Stromal cell of bone marrow (primary cell): ENCODE measurements around the gene PHACTR2.
A peak's percentile ranks its signal among the peaks of the same experiment; 100 is the strongest.

ENCODE experiments used
- DNase-seq: peaks from one replicate; pipeline ENCODE4 v3.0.0-alpha.2; 2012; ENCODE audit warnings: low read depth

Gene PHACTR2

DNA sequence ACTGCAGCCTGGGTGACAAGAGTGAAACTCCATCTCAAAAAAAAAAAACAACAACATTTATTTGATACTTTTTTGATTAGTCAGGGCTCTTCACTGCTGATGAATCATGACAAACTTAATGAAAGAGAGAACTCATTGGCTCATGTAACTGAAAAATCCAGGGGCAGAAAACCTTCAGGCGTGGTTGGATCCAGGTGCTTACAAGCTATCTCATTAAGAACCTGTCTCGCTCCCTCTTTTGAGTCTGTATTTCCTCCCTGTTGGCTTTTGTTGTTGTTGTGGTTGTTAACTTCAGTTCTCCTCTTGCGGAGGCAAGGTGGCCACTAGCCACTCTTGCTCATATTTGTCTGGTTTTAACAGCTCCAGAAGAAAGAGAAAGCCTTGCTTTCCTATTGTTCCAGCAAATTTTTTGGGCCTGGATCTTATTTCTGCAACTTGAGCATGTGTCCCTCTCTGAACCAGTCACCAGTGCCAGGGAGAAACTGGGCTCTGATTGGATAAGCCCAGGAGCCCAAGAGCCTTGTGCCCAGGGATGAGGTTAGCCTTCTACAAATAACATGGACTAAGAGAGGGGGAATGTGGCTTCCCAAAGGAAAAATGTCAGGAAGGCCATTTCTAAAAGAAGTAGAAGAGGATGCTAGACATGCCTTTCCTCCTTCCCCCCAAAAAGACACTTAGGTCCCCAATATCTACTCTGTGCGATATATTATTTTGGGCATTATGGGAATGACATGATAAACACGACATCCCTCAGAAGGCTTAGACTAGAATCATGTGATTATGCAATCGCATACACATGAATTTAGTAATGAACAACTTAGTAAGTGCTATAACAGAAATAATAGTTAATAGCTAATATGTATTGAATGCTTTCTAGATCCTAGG lies 64.5 kb downstream of the PHACTR2 start:
- DNase-seq, result no peak

DNA sequence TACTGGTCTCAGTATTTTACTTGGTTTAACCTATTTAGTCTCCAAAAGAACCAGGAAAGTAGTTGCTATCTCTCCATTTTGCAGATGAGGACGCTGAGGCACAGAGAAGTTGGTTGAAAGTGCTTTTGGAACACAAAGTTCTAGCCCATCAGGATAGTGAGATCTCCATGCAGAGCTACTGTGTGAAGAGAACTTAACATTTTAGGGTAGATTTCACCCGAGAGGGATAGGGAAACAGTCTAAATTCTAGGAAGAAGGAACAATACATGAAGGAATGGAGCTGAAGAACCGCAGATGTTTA lies 65.1 kb downstream of the PHACTR2 start:
- DNase-seq, result no peak

DNA sequence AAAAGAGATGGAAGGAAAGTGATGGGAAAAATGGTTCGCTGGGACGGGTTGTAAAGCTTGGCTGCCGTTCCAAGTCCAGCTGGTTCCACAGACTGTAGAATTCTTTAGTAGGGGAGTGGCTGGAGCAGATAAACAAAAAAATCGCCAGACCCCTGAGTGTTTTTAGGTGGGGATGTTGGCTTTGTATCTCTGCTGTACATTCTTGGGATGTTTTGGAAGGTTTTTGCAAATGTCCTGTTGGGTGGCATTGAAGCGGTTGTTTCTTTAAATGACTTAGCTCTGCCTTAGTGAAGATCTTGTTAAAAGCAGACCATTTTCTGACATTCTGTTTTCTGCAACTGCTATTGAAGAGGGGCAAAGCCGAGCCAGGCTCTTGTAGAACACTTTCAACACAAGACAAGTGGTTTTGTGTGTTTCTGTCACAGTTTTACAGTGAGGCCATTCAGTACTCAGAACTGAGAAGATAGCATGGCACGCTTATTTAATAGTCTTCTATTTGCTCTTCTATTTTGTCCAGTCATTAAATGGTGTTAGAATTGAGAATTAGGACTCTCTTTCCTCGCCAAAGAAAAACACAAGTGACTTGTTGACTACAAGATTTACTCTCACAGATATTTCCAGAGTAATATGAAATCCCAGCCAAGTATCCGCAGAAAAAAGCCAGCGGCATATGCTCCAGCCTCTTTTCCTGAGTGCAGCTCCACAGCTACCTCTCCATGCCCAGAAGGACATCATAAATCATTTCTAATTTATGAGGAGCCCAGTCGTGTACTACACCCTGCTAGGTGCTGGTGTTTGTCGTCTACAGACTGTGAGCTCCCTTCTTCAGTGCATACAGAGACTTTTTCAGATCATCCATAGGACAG lies 65.8 kb downstream of the PHACTR2 start:
- no peak for DNase-seq

DNA sequence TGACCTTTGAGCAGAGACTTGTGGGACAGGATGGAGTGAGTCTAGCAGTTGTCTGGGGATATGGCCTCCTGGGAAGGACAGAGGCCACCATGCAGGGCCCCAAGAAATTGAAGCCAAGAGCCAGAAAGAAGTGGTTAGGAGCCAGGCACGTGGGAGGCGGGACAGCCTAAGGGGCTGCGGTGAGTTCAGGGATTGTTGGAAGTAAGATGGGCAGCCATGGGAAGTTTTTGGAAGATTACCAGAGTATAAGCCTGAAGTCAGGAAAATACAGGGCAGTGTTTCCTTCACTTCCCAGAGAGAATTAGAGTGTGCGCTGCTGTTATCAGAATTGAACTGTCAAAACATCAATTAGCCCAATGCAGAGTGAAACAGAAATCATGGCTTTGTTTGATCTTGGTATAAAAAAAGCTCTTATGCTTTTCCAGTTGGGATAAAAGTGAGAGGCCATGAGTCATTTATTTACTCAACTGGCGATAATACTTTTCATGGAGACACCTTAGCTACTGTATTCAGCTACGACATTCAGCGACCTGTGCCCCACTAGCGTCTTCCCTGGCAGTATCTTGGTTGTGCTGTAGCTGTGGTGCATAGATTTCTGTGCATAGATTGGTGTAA lies 66.9 kb downstream of the PHACTR2 start:
- DNase-seq, result no peak

DNA sequence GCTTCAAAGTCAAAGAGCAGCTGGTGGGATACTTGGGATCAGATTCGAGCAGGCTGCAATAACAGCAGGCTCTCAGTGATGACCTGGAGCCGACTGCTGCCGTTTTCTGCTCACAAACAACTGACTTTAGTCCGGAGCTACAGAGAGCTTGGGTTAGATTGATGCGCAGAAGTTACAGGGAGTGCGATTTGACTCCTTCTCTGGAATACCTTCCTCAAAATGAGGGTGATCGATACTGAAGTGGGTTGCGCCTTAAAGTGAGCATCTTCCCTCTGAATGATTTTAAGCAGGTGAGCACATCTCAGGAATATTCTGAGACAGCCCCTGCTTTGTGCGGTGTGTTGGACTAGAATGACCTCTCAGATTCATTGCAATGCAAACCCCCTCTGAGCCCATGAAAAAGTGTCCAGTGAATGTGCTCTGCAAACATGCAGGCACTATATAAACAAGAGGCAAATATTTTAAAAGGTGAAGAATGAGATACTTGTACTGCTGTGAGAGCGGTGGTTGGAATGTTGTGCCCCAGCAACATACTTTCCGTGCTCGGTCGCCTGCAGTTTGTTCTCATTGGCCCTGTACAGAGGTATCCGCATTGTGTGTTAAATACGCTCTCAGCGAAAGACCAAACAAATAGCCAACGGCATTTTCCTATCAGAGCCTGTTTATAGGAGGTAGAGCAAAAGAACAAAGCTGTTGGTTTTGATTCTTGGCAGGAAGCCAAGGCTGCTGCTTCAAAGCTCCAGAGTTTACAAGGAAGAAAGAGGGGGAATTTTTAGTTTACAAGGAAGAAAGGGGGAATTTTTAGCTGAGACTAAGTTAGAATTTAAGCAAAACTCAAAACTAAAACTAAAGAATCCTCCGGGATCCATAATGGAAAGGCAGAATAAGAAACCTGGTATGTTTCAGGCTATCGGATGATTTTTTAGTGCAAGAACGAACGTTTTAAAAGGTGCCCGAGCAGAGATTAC lies 67.7 kb downstream of the PHACTR2 start:
- DNase-seq, result no peak

DNA sequence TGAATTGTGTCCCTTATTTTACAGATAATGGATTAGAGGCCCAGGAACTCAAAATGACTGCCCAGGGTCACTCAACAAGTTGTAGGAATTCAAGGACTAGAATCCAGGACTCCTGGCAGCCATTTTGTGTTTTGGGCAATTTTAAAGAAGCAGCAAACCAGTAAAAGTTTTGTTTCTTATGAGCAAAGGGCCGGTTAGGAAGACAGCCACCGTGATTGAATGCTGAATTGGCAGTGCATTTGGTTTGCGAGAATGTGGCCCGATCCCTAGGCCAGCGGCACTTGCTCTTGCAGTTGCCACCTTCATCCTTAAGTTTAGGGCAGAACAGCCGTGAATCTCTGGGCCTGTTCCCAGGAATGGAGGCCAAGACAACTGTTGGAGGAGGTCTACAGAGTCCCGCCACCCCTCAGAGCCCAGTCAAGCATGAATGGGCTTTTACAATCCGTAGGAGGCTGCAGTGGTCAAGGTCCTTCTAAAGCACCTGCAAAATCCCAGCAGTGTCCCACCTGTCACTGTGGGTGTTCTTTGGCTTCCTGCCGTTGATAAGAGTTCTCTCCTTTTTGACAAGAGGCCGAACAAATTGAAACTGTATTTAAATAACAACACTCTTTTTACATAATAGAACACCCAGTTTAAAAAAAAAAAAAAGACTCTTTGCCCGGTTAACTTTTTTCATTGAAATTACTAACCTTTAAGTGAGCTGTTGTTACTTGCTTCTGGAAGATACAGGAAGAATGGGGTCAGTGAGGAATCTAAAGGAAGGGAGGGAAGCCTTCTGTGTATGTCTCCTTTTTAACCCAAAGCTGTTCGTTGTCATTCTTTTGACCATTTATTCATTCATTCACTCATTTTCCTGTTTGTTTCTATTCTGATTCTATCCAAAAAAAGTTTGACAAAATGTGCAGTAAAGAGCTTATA lies 68.7 kb downstream of the PHACTR2 start:
- DNase-seq, result no peak

DNA sequence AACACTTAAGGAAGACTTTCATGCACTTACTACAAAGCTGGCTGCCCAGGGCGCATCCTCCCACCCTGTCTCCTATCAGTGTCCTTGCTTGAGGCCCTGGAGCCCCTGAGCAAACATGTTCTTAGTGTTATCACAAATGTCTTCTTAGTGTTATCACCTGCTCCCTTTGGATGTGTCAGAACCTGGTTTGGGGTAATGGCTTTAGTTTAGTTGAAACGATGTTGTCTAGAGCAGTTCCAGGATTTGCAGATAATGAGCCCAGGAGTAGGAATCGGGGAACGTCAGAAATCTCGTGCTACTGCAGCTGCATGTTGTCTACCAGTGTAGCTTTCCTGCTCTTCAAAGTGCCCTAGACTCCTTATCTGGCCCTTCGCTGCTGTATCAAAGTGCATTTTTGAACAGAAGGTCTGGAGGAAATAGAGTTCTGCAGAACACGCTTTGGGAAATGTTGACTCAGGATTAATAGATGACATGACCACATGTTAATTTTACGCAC lies 69.6 kb downstream of the PHACTR2 start:
- DNase-seq, result no peak

DNA sequence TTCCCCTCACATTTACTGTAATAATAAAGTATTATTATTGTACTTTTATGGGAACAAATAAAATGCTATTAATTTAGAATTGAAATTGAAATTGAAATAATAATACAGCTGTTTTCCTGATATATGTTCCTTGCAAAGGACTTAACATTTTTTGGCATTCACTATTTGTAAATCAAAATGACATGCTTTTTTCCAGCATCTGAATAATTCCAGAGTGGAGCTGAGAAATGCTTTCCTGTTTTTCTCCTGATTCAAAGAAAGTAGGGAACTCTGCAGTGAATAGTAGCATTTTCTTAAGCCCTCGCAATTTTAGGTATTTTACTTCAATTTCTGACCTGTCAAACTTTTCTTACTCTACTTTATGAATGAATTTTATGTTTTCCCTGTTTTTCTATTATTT lies 72.1 kb downstream of the PHACTR2 start:
- DNase-seq, result no peak

DNA sequence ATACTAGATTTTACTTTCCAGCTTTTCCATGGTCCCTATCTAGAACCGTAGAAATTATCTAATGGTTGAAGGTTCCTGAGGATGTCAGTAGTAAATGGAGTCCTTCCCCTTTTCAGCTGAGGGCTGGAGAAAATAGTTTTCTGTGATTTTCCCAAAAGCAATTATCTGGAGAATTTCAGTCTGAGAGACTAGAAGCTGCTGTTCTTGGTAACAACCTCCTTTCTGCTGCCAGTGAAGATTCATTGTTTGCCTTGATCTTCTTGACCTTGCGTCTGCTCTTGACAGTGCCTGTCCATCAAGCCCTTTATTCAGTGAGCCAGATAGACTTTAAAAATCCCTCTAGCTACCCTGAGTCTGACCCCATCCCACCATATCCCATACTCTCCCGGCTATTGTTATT lies 73.1 kb downstream of the PHACTR2 start:
- DNase-seq, result no peak

DNA sequence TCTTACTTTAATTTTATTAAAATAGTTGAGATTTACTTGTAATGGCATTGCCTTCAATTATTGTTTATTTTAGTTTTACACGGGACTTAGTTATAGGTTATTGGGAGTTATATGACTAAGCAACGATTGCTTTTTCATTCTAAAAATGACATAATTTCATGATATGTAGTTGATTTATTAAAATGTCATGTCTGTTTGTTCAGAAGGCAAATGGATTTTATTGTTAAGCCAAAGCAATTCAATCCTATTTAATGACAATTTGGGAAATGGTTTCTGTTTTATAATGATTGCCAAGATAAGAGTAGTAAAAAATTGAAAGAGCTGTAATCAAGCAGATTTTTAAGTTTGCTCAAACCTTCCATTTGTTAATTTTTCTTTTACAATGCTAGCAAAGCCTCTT lies 74.7 kb downstream of the PHACTR2 start:
- DNase-seq, result no peak

DNA sequence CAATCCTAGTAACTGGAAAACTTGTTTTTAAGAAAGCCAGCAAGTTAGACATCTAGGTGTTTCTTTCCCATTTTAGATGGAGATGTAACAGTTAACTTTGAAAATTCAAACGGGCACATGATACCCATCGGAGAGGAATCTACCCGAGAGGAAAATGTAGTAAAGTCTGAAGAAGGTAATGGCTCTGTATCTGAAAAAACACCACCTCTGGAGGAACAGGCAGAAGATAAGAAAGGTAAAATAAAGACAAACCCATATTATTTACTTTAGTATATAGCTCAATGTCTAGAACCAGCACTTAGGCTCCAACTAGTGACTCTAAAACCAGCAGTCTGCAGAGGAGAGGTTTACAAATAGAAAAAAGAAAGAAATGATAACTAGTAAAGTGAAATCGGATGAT lies 75.9 kb downstream of the PHACTR2 start:
- no peak for DNase-seq

DNA sequence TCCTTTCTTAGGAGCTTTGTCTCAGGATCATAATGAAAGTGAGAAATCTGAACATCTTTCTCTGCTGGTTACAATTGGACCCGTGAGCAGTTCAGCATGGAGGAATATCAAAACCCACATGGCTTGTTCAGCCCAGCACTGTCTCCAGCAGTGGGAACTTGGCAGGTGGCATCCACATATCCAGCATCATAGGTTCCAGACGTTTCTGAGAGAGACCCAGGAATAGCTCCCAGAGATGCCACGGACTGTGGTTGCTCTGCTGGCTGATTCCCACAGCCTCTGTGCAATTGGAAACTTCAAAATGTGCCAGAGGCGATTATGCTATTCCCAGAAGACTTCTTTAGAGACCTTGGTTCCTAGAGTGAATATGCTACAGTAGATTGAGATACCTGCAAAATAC lies 76.4 kb downstream of the PHACTR2 start:
- DNase-seq, result no peak

DNA sequence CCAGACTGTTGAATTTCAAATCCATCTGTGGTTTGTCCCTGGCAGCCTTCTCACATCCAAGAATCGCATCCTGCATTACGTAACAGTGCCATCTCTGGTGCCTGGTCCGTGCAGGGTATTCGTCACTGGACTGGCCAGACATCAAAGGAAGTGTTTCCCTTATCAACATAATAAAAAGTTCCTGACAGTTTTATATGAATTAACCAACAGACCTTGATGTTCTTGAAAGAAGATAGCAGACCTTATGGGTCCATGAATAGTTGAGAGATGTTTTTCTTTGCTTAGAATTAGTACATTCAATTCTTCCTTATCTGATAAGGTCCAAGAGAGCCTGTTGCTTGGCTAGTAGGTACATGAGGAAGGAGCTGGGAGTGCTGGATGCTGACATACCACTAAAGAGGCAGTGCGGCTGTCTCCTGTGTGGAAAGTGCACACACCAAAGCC lies 77.6 kb downstream of the PHACTR2 start:
- no peak for DNase-seq

DNA sequence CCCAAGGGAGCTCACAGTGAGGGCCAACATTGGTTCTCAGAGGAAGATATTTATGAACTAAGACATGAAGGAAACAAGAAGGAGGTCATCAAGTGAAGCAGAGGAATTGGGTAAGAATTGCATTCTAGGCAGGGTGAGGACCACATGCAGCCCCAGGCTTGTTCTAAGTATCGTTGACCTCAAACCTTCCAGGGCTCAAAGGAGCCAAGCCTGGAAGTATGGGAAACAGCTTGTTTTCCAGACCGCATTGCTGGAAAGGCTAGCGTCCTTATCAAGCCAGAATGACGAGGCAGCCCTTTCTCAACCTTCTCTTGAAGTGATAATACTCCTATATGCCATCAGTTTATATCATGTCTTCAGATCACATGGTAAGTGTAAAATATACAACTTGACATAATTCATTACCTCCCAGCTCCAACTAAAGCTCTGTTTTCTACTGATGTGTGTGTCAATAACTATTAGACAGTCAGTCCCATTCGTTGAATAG lies 79.6 kb downstream of the PHACTR2 start:
- no peak for DNase-seq

DNA sequence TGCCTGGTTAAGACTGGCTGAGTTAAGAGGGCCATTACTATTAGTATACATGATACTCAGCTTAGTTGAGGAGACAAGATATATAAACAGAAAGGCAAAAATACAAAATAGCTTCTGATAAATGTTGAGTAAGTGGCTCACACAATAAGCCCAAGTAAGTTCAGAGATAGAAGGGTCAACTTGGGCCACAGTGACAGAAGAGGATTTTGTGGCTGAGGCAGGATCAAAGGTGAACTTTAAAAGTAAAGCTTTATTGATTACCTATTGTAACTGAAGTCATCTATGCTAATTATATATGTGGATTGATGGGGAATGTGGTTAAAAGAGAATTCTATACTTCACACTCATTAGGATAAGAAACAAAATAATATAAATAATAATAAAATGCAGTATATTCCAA lies 80.8 kb downstream of the PHACTR2 start:
- no peak for DNase-seq

DNA sequence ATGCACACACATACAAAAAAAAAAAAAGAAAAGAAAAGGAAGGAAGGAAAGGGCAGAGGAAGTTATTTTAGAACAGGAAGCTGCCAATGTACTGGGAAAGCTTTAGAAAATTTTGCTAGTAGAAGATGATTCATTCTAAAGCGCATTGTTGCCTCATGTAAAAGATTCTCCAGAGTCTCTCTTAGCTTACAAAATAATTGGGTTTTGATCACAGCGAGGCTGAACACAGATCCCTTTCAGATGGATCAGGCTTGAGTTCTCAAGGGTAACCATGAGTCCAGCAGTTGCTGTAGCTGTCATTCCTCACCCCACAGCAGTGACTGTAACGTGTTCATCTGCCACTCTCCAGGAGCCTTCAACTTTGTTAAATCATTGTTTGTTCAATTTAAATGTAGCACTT lies 81.9 kb downstream of the PHACTR2 start:
- DNase-seq, result peak; percentile 29

DNA sequence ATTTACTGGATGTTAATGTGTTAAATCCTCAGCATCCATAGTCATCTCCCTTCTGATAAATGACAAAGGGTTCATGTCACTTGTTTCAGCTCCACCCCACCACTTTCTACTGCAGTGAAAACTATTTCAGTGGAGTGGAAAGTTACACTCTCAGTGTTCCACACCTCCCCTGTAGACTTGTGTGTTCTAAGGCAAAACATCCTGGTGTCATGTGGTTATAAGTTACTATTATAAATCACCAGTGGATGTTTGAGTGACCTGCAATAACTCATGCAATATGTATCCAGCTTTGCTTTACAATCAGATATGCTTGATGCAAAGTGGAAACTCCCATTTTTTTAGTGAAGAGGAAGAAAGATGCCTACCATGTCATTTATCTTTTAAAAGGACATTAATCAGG lies 83.3 kb downstream of the PHACTR2 start:
- no peak for DNase-seq

DNA sequence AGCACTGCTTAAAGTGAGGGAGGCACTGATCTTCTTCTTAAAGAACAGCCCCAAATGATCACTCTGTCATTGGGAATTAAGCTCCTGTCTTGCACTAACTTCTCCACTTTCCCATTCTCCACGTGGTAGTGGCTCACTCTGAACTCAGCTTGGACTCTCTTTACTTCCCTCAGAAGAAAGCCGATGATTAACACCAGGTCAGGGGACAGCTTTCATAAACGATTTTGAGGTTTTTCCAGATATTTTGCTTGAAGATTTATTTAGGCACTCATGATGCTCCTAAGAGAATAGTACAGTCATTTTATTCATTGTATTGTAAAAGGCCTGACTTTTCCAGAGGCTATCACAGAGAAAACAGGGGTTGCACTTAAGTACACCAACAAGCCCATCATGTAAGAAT lies 84.4 kb downstream of the PHACTR2 start:
- DNase-seq, result peak; percentile 51

DNA sequence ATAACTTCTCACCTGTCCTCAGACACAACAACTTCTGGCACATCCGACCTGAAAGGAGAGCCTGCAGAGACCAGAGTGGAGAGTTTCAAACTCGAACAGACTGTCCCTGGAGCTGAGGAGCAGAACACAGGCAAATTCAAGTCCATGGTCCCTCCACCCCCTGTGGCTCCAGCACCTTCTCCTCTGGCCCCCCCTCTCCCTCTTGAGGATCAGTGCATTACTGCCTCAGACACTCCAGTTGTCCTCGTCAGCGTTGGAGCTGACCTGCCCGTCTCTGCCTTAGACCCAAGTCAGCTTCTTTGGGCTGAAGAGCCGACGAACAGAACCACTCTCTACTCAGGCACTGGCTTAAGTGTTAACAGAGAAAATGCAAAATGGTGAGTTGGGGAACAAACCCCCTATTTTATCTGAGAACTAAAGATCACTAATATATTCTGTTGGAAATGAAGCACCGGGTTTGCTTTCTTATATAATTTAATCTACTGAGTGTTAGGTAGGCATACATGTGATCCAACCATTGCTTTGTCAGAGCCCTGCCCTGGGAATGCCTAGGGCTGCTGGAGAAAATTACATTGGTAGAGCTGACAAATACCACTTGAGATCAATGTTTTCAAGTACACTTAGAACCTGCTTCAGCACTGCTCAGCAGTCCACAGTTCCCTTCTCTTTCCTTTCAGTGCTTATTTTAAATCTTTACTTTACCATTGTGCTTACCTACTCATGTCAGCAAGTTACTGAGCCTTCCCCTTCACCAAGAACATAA lies 87.8 kb downstream of the PHACTR2 start:
- DNase-seq, result no peak

DNA sequence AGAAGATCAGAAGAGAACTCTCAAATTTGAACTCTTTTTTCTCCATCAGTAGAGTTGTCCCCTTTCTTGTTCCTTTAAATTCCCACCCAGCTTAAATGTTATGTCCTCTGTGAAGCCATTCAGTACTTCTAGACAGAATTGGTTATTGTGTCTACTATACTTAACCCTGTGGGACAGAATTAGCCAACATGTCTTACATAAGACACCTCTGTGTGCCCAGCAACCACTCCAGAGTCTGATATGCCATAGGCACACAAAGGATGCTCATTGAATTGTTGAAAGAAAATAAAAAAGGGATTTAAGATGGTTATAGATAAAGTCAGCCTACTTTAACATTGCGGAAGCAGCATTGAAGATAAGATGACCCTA lies 88.4 kb downstream of the PHACTR2 start:
- no peak for DNase-seq
